Adipocyte (in vitro differentiated cells): ENCODE measurements around the gene ZNF664.
A peak's percentile ranks its signal among the peaks of the same experiment; 100 is the strongest.

Experiments used
- DNase-seq: peaks from one replicate; pipeline ENCODE4 v3.0.0-alpha.2; 2015; ENCODE audit warnings: low read depth
- H3K27me3 ChIP-seq: replicated peaks from 2 replicates; pipeline ENCODE4 v1.7.0; 2013; ENCODE audit warnings: mild to moderate bottlenecking, low read length, moderate library complexity; ENCODE audit not compliant: control insufficient read depth, insufficient read depth
- H3K36me3 ChIP-seq: 2 replicates; pipeline ENCODE4 v1.7.0; 2013; ENCODE audit warnings: low read length, mild to moderate bottlenecking, moderate library complexity; ENCODE audit not compliant: control insufficient read depth, insufficient read depth, severe bottlenecking
- H3K4me1 ChIP-seq: 2 replicates; pipeline ENCODE4 v1.7.0; 2013; ENCODE audit warnings: mild to moderate bottlenecking, low read length, moderate library complexity; ENCODE audit not compliant: control insufficient read depth, insufficient read depth
- H3K4me3 ChIP-seq: 2 replicates; pipeline ENCODE4 v1.7.0; 2013; ENCODE audit warnings: mild to moderate bottlenecking, low read length, moderate library complexity
- H3K9ac ChIP-seq: 2 replicates; pipeline ENCODE4 v1.7.0; 2013; ENCODE audit warnings: mild to moderate bottlenecking, low read length, moderate library complexity
- H3K9me3 ChIP-seq: 2 replicates; pipeline ENCODE4 v1.7.0; 2013; ENCODE audit warnings: mild to moderate bottlenecking, low read length, moderate library complexity; ENCODE audit not compliant: control insufficient read depth

Gene ZNF664

DNA sequence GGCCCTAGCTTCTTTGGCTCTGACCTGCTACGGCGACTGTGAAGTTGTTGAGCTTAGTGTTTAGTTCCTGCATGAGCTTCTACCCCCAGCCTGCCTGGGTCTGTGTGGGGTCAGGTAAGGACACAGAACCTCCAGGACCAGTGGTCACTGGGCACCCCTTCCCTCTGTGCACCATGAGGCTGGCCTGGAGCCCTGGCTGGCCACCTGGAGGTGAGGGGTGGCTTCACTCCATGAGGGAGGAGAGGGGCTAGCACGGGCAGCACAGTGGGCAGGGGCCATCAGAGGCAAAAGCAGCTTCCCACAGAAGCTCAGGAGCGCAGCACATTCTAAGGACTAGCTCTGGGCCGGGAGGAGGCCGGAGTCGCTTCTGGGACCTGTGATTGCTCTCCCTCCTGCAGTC is 37.1 kb upstream of the ZNF664 start:
- Histone ChIP-seq H3K9ac (no peak overlapping the region), H3K4me1 (no peaks in the 10 kb centered on the region), H3K9me3 (no peaks in the 10 kb centered on the region), H3K36me3 (peaks cover 40% of the 10 kb centered on the region), H3K27me3 (no peaks in the 10 kb centered on the region), H3K4me3 (no peak overlapping the region)
- no peak for DNase-seq

DNA sequence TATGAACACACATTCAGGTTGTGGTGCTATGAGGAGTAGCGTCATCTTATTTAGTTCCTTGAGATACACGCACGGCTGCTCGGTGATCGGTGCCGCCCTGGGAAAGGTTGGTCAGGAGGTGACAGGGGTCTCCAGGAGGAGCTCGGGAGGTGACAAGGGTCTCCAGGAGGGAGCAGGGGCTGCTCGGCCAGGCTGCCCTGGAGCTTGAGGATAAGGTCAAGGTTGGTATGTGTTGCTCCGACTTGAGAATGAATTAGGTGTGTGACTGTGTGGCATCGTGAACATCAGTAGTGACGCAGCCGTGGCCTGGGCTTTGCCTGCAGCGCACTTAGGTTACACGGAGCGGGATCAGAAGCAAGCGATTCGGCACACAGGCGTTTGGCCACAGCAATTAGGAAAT is 36.5 kb upstream of the ZNF664 start:
- no peak overlapping the region for H3K4me3 ChIP-seq
- no peak overlapping the region for H3K9ac ChIP-seq
- peaks cover 3% of the 10 kb centered on the region for H3K9me3 ChIP-seq
- H3K4me1 ChIP-seq, result no peaks in the 10 kb centered on the region
- H3K27me3 ChIP-seq, result no peaks in the 10 kb centered on the region
- peaks cover 46% of the 10 kb centered on the region for H3K36me3 ChIP-seq
- no peak for DNase-seq

GRCh38 chr12:123936956-123937706 is 35.9 kb upstream of the ZNF664 start:
- H3K4me3 ChIP-seq, result no peak overlapping the region
- DNase-seq, result no peak
- H3K9me3 ChIP-seq, result peaks cover 10% of the 10 kb centered on the region
- H3K4me1 ChIP-seq, result peaks cover under 1% of the 10 kb centered on the region
- H3K36me3 ChIP-seq, result peaks cover 52% of the 10 kb centered on the region
- H3K9ac ChIP-seq, result no peak overlapping the region
- H3K27me3 ChIP-seq, result no peaks in the 10 kb centered on the region

DNA sequence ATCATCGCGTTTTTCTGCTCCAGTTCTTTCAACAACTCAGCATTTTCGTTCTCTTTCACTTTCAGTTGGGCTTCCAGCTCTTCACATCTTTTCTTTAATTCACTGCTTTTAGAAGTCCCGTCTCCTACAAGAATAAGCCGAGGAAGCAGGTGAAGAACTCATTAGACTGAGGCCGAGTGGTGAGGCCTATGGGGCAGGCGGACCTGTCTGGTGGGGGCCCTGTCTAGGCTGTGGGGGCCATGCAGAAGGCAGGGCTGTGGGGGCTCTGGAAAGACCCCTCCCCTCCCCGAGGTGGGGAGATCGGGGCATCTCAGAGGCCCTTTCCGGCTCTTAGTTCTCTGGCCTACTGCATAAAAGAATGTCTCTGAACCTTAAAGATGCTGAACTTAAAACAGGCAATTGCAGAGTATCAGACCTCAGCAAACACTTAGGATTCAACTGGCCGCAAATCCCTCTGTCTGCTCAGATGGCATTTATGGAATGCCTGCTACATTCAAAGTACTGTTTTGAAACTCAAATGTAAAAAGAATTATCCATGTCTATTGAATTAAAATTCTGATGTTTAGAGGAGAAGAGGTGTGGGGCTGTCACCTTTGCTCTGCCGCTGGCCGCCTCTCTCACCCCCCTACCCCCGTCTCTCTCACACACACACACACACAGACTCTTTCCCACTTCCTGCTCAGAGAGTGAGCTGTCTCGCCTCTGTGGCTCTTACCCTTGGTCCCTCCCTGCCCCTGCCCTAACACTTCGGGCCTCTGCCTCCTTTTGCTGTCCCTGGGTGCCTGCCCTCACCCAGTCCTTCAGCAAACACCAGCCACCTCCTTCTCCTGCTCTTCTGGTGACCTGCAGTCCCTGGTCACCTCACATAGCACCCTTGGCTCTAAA is 35.1 kb upstream of the ZNF664 start:
- H3K4me1 ChIP-seq, result peaks cover 8% of the 10 kb centered on the region
- H3K36me3 ChIP-seq, result peaks cover 57% of the 10 kb centered on the region

DNA sequence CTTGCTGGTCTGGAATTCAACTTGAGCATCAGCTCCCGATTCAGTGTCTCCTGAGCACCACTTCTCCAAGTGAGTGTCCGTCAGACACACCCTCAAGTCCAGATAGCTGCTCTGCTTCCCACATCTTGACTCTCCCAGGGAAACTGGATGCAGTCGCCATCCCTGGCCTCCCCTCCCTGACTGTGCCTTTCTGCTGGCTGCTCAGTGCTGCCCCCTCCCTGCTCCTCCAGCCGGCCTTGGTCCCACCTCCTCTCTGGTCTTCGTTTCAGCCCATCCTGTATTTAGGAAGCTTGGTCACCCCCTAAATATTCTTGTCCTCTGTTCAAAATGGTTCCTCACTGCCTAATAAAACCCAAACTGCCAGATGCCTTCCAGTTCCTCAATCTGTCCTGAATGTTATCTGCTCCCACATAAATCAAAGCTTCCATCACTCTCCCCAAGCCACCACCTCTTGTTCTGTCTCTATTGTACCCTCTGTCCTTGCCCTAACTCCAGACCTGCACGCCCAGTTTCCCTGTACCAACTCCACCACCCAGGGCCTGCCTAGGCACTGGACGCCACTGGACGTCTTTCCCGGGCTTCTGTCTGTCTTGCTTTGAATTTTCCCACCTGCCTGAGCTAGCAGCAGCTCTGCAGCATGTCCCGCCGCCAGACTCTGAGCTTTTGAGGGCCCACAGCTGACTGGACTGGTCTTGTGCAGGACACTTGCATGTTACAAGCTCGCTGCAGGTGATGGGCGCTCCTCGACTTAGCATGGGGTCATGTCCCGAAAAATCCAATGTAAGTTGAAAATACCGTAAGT is 34.1 kb upstream of the ZNF664 start:
- peaks cover 9% of the 10 kb centered on the region for H3K4me1 ChIP-seq
- no peak overlapping the region for H3K4me3 ChIP-seq
- H3K9me3 ChIP-seq, result peaks cover 14% of the 10 kb centered on the region
- peaks cover 59% of the 10 kb centered on the region for H3K36me3 ChIP-seq
- DNase-seq, result no peak
- no peaks in the 10 kb centered on the region for H3K27me3 ChIP-seq
- H3K9ac ChIP-seq, result no peak overlapping the region

More for the DNA sequence above, 35.1 kb upstream of the ZNF664 start:
- H3K9me3 ChIP-seq, result peaks cover 14% of the 10 kb centered on the region
- no peaks in the 10 kb centered on the region for H3K27me3 ChIP-seq
- DNase-seq, result peak; percentile 39
- no peak overlapping the region for H3K9ac ChIP-seq
- no peak overlapping the region for H3K4me3 ChIP-seq

DNA sequence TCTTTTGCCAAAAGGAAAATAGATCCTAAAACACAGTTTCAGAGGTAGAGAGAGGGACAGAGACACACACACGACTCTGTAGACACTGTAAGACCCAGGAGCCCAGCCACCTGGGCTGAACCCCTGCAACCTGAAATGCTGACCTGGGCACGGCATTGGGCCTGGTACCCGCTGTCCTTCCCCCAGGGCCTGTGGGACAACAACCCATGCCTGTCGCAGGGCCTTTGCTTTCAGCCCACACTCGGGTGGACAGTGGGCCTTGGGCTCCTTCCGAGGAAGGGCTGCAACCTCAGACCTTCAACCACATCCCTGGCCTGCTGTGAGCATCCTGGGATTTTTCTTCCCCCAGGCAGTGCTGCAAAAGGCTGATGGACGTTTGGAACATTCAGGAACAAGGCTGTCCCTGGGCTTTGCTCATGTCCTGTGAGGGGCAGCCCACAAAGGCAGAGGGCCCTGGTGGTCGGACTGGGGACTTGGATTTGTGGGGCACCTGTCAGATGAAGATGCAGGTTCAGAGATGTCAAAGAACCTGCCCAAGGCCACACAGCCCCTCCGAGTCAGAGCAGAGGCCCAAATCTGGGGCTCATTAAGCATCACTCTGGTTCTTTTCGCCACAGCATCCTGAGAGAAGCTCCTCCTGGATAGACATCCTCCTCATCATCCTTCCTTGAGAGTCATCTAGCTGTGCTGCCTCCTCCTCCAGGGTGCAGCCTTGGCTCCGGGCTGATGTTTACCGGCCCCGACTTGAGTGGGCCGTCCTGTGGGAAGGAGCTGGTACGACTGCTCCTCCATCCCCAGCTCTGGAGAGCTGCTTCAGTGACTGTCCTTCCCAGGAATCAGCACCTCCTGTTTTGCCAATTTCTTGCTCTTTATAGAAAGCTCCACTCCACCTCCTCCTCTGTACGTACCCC is 33.0 kb upstream of the ZNF664 start:
- no peaks in the 10 kb centered on the region for H3K27me3 ChIP-seq
- peaks cover 14% of the 10 kb centered on the region for H3K9me3 ChIP-seq
- DNase-seq, result no peak
- peaks cover 60% of the 10 kb centered on the region for H3K36me3 ChIP-seq
- peaks cover 9% of the 10 kb centered on the region for H3K4me1 ChIP-seq
- no peak overlapping the region for H3K9ac ChIP-seq
- no peak overlapping the region for H3K4me3 ChIP-seq

DNA sequence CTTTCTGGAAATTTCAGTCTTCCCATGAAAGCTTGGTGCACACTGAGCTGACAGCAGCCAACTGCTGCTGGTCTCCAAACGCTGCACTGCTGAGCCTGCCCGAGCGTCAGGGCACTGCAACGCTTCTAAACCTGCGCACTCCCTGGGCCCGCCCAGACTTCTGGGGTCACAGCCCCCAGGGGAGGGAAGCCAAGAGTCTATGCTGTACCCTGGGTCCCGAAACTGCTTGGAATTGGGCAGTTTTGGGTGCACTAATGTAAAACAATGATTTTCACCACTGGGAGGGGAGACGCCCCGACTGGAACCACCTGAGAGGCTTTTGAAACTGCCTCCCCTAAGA is 32.4 kb upstream of the ZNF664 start:
- no peaks in the 10 kb centered on the region for H3K27me3 ChIP-seq
- peaks cover 9% of the 10 kb centered on the region for H3K4me1 ChIP-seq
- DNase-seq, result no peak
- peaks cover 60% of the 10 kb centered on the region for H3K36me3 ChIP-seq
- no peak overlapping the region for H3K4me3 ChIP-seq
- peaks cover 14% of the 10 kb centered on the region for H3K9me3 ChIP-seq
- H3K9ac ChIP-seq, result no peak overlapping the region

GRCh38 chr12:123941000-123941399 is 32.0 kb upstream of the ZNF664 start:
- no peak for DNase-seq
- no peak overlapping the region for H3K4me3 ChIP-seq
- H3K36me3 ChIP-seq, result peaks cover 58% of the 10 kb centered on the region

GRCh38 chr12:123941624-123942237 is 31.3 kb upstream of the ZNF664 start:
- Histone ChIP-seq H3K9me3 (peaks cover 14% of the 10 kb centered on the region), H3K27me3 (no peaks in the 10 kb centered on the region), H3K9ac (no peak overlapping the region), H3K4me1 (peaks cover 9% of the 10 kb centered on the region), H3K36me3 (peaks cover 51% of the 10 kb centered on the region), H3K4me3 (peak overlapping the region; percentile 34)
- DNase-seq, result peak; percentile 13

More at GRCh38 chr12:123941000-123941399, 32.0 kb upstream of the ZNF664 start:
- no peak overlapping the region for H3K9ac ChIP-seq
- no peaks in the 10 kb centered on the region for H3K27me3 ChIP-seq
- H3K4me1 ChIP-seq, result peaks cover 9% of the 10 kb centered on the region
- peaks cover 14% of the 10 kb centered on the region for H3K9me3 ChIP-seq

DNA sequence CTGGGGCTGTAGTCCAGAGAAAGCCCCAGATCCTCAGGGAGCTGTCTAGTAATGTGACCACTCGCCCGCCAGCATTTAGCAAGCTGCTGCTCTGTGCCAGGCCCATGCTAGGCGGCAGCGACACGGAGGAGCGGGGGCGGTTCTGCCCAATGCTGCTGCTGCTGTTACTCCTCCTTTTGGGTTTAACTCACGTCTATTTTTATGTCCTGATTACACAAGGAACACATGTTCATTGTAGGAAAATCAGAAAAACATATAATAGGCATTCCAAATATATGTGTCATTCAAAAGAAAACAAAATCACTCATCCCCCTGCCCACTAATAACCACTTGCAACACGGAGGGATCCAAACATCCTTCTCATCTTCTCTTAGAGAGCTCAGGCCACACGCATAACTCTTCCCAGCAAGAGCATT is 30.8 kb upstream of the ZNF664 start:
- peak; percentile 78 for DNase-seq
- Histone ChIP-seq H3K9ac (no peak overlapping the region), H3K4me3 (peak overlapping the region; percentile 34), H3K27me3 (no peaks in the 10 kb centered on the region), H3K9me3 (peaks cover 14% of the 10 kb centered on the region), H3K4me1 (peaks cover 9% of the 10 kb centered on the region), H3K36me3 (peaks cover 46% of the 10 kb centered on the region)
